Breast epithelium (tissue), 3 donors: Measurements from ENCODE around the gene SSC5D.

Experiments
- CTCF ChIP-seq, 3 donors: fragments of 450-650 bp; IDR thresholded peaks; one replicate each; pipeline ENCODE4 v1.5.1; 2016 to 2017; ENCODE audit warnings: antibody characterized with exemption in 3 of 3, mild to moderate bottlenecking in 3 of 3, moderate library complexity in 3 of 3
- POLR2A ChIP-seq: fragments of 450-650 bp; IDR thresholded peaks from one replicate; pipeline ENCODE4 v1.6.1; 2016; ENCODE audit warnings: antibody characterized with exemption, mild to moderate bottlenecking, moderate library complexity
- POLR2AphosphoS5 ChIP-seq, 3 donors: sonication (generic); formaldehyde crosslinking; IDR thresholded peaks; one replicate each; pipeline ENCODE4 v1.6.1; 2017; ENCODE audit warnings: antibody characterized with exemption in 3 of 3

- no peak for TF ChIP-seq CTCF (IDR thresholded peaks at IDR 0.05)
- no peak for TF ChIP-seq POLR2A
- TF ChIP-seq POLR2AphosphoS5 (IDR thresholded peaks at IDR 0.05): no peak
Measured at GRCh38 chr19:55530996-55531395, 42.8 kb downstream of the SSC5D start.
